Mesenchymal stem cell (in vitro differentiated cells and primary cell): ENCODE results near the gene ARL14.
"Not testable (repeated sequence)": the region's sequence is repeated elsewhere in the genome, so short reads cannot be mapped to it uniquely, and the experiment has no call there.

Experiments used
- DNase-seq: peaks from one replicate; pipeline ENCODE4 v3.0.0-alpha.2; 2013
- H2AFZ ChIP-seq: one replicate; pipeline ENCODE4 v1.6.1; 2013; ENCODE audit warnings: low read depth, mild to moderate bottlenecking, control low read depth, inconsistent platforms, low read length, moderate library complexity
- H2AK5ac ChIP-seq: 2 replicates; pipeline ENCODE4 v1.6.1; 2013; ENCODE audit warnings: low read length, moderate library complexity, mild to moderate bottlenecking, inconsistent platforms; ENCODE audit not compliant: severe bottlenecking
- H2BK120ac ChIP-seq: one replicate; pipeline ENCODE4 v1.6.1; 2013; ENCODE audit warnings: low read depth, mild to moderate bottlenecking, inconsistent platforms, low read length, moderate library complexity
- H2BK12ac ChIP-seq, 2 experiments: one replicate each; pipeline ENCODE4 v1.6.1; 2013; ENCODE audit warnings: inconsistent platforms in 2 of 2, low read length in 2 of 2, mild to moderate bottlenecking in 2 of 2, moderate library complexity in 2 of 2, control low read depth in 1 of 2
- H2BK15ac ChIP-seq: one replicate; pipeline ENCODE4 v1.6.1; 2013; ENCODE audit warnings: mild to moderate bottlenecking, low read depth, inconsistent platforms; ENCODE audit not compliant: poor library complexity, severe bottlenecking
- H2BK5ac ChIP-seq: 2 replicates; pipeline ENCODE4 v1.6.1; 2013; ENCODE audit warnings: low read depth, mild to moderate bottlenecking, low read length, control low read depth, inconsistent platforms; ENCODE audit not compliant: poor library complexity, severe bottlenecking
- H3K14ac ChIP-seq, 2 experiments: one replicate each; pipeline ENCODE4 v1.6.1; 2013; ENCODE audit warnings: inconsistent platforms in 2 of 2, low read length in 2 of 2, control low read depth in 1 of 2, mild to moderate bottlenecking in 1 of 2, moderate library complexity in 1 of 2
- H3K18ac ChIP-seq, 2 experiments: one replicate each; pipeline ENCODE4 v1.6.1; 2013; ENCODE audit warnings: inconsistent platforms in 2 of 2, low read length in 2 of 2, control low read depth in 1 of 2, low read depth in 1 of 2, mild to moderate bottlenecking in 1 of 2
- H3K23ac ChIP-seq, 2 experiments: one replicate each; pipeline ENCODE4 v1.6.1; 2013; ENCODE audit warnings: inconsistent platforms in 2 of 2, low read length in 2 of 2, mild to moderate bottlenecking in 2 of 2, moderate library complexity in 2 of 2, control low read depth in 1 of 2
- H3K27ac ChIP-seq: 2 replicates; pipeline ENCODE4 v1.5.1; 2013; ENCODE audit warnings: mild to moderate bottlenecking, moderate library complexity, low read length, control low read depth, inconsistent platforms; ENCODE audit not compliant: poor library complexity, severe bottlenecking
- H3K27me3 ChIP-seq, 2 experiments: 2 replicates each; pipeline versions ENCODE4 v1.6.1 to v1.7.0; 2013; ENCODE audit warnings: low read length in 2 of 2, mild to moderate bottlenecking in 2 of 2, moderate library complexity in 2 of 2, control low read depth in 1 of 2, inconsistent platforms in 1 of 2; ENCODE audit not compliant: control insufficient read depth in 1 of 2, insufficient read depth in 1 of 2
- H3K36me3 ChIP-seq, 2 experiments: 2 replicates each; pipeline versions ENCODE4 v1.6.1 to v1.7.0; 2013; ENCODE audit warnings: low read length in 2 of 2, control low read depth in 1 of 2, inconsistent platforms in 1 of 2, low read depth in 1 of 2, mild to moderate bottlenecking in 1 of 2; ENCODE audit not compliant: insufficient read depth in 2 of 2, control insufficient read depth in 1 of 2
- H3K4ac ChIP-seq, 2 experiments: one replicate each; pipeline ENCODE4 v1.6.1; 2013; ENCODE audit warnings: inconsistent platforms in 2 of 2, low read length in 2 of 2, mild to moderate bottlenecking in 2 of 2, moderate library complexity in 2 of 2, control low read depth in 1 of 2, low read depth in 1 of 2
- H3K4me1 ChIP-seq: 2 replicates; pipeline ENCODE4 v1.6.1; 2013; ENCODE audit warnings: low read depth, low read length, control low read depth; ENCODE audit not compliant: control insufficient read depth, insufficient read depth
- H3K4me2 ChIP-seq: 2 replicates; pipeline ENCODE4 v1.6.1; 2013; ENCODE audit warnings: low read length, mild to moderate bottlenecking, inconsistent platforms; ENCODE audit not compliant: poor library complexity, severe bottlenecking
- H3K4me3 ChIP-seq, 2 experiments: 2 replicates each; pipeline versions ENCODE4 v1.5.1 to v1.7.0; 2013; ENCODE audit warnings: low read length in 2 of 2, mild to moderate bottlenecking in 2 of 2, control low read depth in 1 of 2, low read depth in 1 of 2; ENCODE audit not compliant: insufficient read depth in 1 of 2
- H3K79me1 ChIP-seq: replicated peaks from 2 replicates; pipeline ENCODE4 v1.6.1; 2013; ENCODE audit warnings: mild to moderate bottlenecking, control low read depth, low read length, inconsistent platforms; ENCODE audit not compliant: poor library complexity, severe bottlenecking
- H3K9ac ChIP-seq: 2 replicates; pipeline ENCODE4 v1.7.0; 2013; ENCODE audit warnings: mild to moderate bottlenecking, low read length, moderate library complexity
- H3K9me3 ChIP-seq: 2 replicates; pipeline ENCODE4 v1.7.0; 2013; ENCODE audit warnings: mild to moderate bottlenecking, low read length; ENCODE audit not compliant: control insufficient read depth
- H4K8ac ChIP-seq: one replicate; pipeline ENCODE4 v1.6.1; 2013; ENCODE audit warnings: inconsistent platforms, mild to moderate bottlenecking, low read length, moderate library complexity
- H4K91ac ChIP-seq: one replicate; pipeline ENCODE4 v1.6.1; 2013; ENCODE audit warnings: mild to moderate bottlenecking, low read length, inconsistent platforms
- WGBS: methylation state at CpG from one replicate; pipeline ENCODE4 v1.1.7; 2013; ENCODE audit warnings: mixed read lengths; 5-methylcytosine and 5-hydroxymethylcytosine counted together

ARL14 gene

DNA sequence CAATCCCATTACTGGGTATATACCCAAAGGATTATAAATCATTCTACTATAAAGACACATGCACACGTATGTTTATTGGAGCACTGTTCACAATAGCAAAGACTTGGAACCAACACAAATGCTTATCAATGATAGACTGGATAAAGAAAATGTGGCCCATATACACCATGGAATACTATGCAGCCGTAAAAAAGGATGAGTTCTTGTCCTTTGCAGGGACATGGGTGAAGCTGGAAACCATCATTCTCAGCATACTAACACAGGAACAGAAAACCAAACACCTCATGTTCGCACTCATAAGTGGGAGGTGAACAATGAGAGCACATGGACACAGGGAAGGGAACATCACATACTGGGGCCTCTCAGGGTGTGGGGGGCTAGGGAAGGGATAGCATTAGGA lies 36.2 kb downstream of the ARL14 start:
- H2BK12ac ChIP-seq, H2BK15ac ChIP-seq, H3K23ac ChIP-seq, H2BK120ac ChIP-seq, H2BK5ac ChIP-seq, DNase-seq, H3K4me1 ChIP-seq, H3K9ac ChIP-seq, H3K4me3 ChIP-seq, H3K27ac ChIP-seq, H3K4me2 ChIP-seq, H3K4ac ChIP-seq, H4K91ac ChIP-seq, H2AK5ac ChIP-seq, H3K18ac ChIP-seq, H3K14ac ChIP-seq, H3K36me3 ChIP-seq, H3K79me1 ChIP-seq, H4K8ac ChIP-seq, H3K9me3 ChIP-seq, H2AFZ ChIP-seq: not testable (repeated sequence)
- H3K27me3 ChIP-seq = peaks cover 3 to 11% of the 10 kb centered on the region in 2 experiments
- WGBS = 85% methylated on average over 3 of the region's 3 CpGs

DNA sequence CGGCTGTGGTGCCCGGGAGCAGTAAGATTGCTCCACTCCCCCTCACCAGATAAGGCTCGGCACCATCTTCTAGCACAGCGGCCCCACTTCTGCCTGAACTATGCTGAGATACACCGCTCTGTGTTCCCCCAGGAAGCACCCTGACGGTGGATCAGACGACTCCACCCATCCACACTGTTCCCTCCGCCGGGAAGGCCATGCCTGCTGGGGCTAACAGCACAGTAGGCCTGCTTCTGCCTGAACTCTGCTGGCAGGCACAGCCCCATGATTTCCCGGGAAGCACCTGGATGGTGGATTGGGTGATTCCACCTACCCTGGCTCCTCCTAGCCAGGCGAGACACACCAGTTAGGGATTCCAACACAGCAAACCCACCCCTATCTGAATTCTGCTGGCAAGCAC lies 42.8 kb downstream of the ARL14 start:
- Histone ChIP-seq H4K8ac (no peak overlapping the region), H3K4ac (no peak overlapping the region), H4K91ac (peak overlapping the region; percentile 39), H3K18ac (no peak overlapping the region), H2BK5ac (no peak overlapping the region), H3K9ac (no peak overlapping the region), H3K14ac (no peak overlapping the region), H3K4me3 (no peak overlapping the region), H2AFZ (no peak overlapping the region), H3K4me1 (no peaks in the 10 kb centered on the region), H2BK15ac (no peak overlapping the region), H2AK5ac (no peak overlapping the region), H3K4me2 (no peak overlapping the region), H3K79me1 (no peaks in the 10 kb centered on the region), H3K27me3 (no peaks in the 10 kb centered on the region), H2BK12ac (no peak overlapping the region), H3K27ac (no peak overlapping the region), H3K9me3 (peaks cover 7% of the 10 kb centered on the region), H3K23ac (no peak overlapping the region), H3K36me3 (no peaks in the 10 kb centered on the region), H2BK120ac (no peak overlapping the region)
- DNase-seq = no peak
- 95% methylated on average over 11 of the region's 11 CpGs for WGBS

DNA sequence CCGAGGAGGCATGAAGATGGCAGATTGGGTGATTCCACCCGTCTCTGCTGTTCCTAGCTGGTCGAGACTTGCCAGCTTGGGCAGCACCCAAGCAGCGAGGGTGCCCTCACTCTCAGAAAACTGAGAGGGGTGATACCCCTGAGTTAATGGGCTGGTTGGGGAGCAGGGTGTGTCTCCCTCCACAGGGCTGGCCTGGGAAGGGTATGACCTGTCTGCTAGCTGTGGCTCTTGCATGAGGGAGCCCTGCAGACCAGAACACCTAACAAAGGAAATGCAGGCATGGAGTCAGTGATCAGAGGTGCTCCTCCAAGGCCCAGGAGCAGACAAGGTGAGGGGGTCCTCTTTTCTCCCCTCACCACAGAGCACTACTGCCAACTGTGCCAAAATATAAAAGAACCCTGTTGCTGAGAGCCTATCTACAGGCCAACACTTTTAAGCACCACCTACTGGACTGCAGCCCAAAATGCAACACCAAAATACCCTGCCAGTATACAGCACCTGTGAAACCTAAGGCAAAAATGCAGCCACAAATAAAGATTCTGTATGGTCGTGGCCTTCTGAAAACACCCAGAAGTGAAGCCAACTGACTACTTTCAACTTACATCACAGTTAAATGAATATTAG lies 43.3 kb downstream of the ARL14 start:
- H3K18ac ChIP-seq = no peak overlapping the region
- H4K91ac ChIP-seq = no peak overlapping the region
- H2BK12ac ChIP-seq = no peak overlapping the region
- no peak overlapping the region for H2BK120ac ChIP-seq
- 86% methylated on average over 5 of the region's 5 CpGs for WGBS
- H2BK15ac ChIP-seq = no peak overlapping the region
- no peaks in the 10 kb centered on the region for H3K4me1 ChIP-seq
- no peak overlapping the region for H4K8ac ChIP-seq
- no peak overlapping the region for H3K9ac ChIP-seq
- no peak overlapping the region for H3K4me2 ChIP-seq
- no peak overlapping the region for H3K4me3 ChIP-seq
- peaks cover 7% of the 10 kb centered on the region for H3K9me3 ChIP-seq
- H3K36me3 ChIP-seq = no peaks in the 10 kb centered on the region
- H3K27ac ChIP-seq = no peak overlapping the region
- H3K79me1 ChIP-seq = no peaks in the 10 kb centered on the region
- H3K27me3 ChIP-seq = no peaks in the 10 kb centered on the region
- no peak overlapping the region for H2AK5ac ChIP-seq
- H2AFZ ChIP-seq = no peak overlapping the region
- H2BK5ac ChIP-seq = no peak overlapping the region
- H3K23ac ChIP-seq = no peak overlapping the region
- DNase-seq = no peak
- no peak overlapping the region for H3K4ac ChIP-seq
- H3K14ac ChIP-seq = no peak overlapping the region

DNA sequence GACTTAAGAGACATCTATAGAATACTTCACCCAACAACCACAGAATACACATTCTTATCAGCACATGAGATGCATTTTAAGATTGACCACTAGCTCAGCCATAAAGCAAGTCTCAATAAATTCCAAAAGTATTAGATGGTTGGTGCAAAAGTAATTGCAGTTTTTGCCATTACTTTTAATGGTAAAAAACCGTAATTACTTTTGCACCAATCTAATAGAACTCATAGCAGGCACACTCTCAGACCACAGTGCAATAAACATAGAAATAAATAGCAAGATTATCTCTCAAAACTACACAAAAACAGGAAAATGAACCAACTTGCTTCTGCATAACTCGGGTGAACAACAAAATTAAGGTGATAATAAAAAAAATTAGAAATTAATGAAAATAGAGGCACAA lies 45.4 kb downstream of the ARL14 start:
- Histone ChIP-seq H2BK12ac (no peak overlapping the region), H3K9me3 (peaks cover 7% of the 10 kb centered on the region), H4K8ac (no peak overlapping the region), H2BK5ac (no peak overlapping the region), H2BK120ac (no peak overlapping the region), H3K4me2 (no peak overlapping the region), H3K4me1 (no peaks in the 10 kb centered on the region), H2AFZ (no peak overlapping the region), H2BK15ac (no peak overlapping the region), H3K4ac (no peak overlapping the region), H3K79me1 (no peaks in the 10 kb centered on the region), H3K14ac (no peak overlapping the region), H4K91ac (no peak overlapping the region), H3K18ac (no peak overlapping the region), H3K27me3 (peaks cover 0 to 3% of the 10 kb centered on the region in 2 experiments), H2AK5ac (no peak overlapping the region), H3K4me3 (no peak overlapping the region), H3K9ac (no peak overlapping the region), H3K27ac (no peak overlapping the region), H3K36me3 (no peaks in the 10 kb centered on the region), H3K23ac (no peak overlapping the region)
- WGBS = 83% methylated on average over 1 of the region's 2 CpGs
- DNase-seq = no peak
